K562 (cell line): ENCODE results near the gene SELENOO. TPM values are rescaled to one million over a fixed set of nuclear protein-coding genes. Genes with fewer than 3 reads are reported as not detected.

ENCODE experiments used
- ARID2 ChIP-seq: fragments of 450-650 bp; IDR thresholded peaks from 2 replicates; pipeline ENCODE4 v1.6.1; 2017; ENCODE audit warnings: antibody characterized with exemption, mild to moderate bottlenecking
- ATF7 ChIP-seq: fragments of 450-650 bp; IDR thresholded peaks from 2 replicates; pipeline ENCODE4 v1.7.1; 2014; ENCODE audit warnings: mild to moderate bottlenecking, moderate library complexity
- CBX5 ChIP-seq: IDR thresholded peaks from 2 replicates; pipeline ENCODE4 v1.6.1; 2014; ENCODE audit warnings: low read depth, borderline replicate concordance
- GABPA ChIP-seq: fragments of 200-800 bp; sonication (Bioruptor generic); conservative IDR thresholded peaks from 2 replicates; pipeline ENCODE4 v1.6.1; 2016; ENCODE audit warnings: low read depth, missing genetic modification characterization, missing compliant biosample characterization
- GABPB2 ChIP-seq: fragments of 250-450 bp; sonication (Bioruptor Pico); conservative IDR thresholded peaks from 2 replicates; pipeline ENCODE4 v1.5.1; 2021; ENCODE audit warnings: mild to moderate bottlenecking
- HCFC1 ChIP-seq: IDR thresholded peaks from 2 replicates; pipeline ENCODE4 v1.6.1; 2012; ENCODE audit warnings: low read depth, low read length, improper control_type of control experiment
- ILK ChIP-seq: fragments of 450-650 bp; IDR thresholded peaks from 2 replicates; pipeline ENCODE4 v1.6.1; 2016; ENCODE audit warnings: missing genetic modification characterization, low read depth, mild to moderate bottlenecking, missing compliant biosample characterization, moderate library complexity, borderline replicate concordance
- KHSRP ChIP-seq: fragments of 450-650 bp; IDR thresholded peaks from 2 replicates; pipeline ENCODE4 v1.6.1; 2017
- OTX1 ChIP-seq: fragments of 450-650 bp; formaldehyde crosslinking; IDR thresholded peaks from 2 replicates; pipeline ENCODE4 v1.4.0; 2022; ENCODE audit warnings: mild to moderate bottlenecking
- SMARCA4 ChIP-seq: fragments of 450-650 bp; IDR thresholded peaks from 2 replicates; pipeline ENCODE4 v1.6.1; 2016
- SMC3 ChIP-seq: conservative IDR thresholded peaks from 2 replicates; pipeline ENCODE4 v1.6.1; 2011; ENCODE audit warnings: low read depth, low read length, improper control_type of control experiment; ENCODE audit not compliant: insufficient read depth
- ZFPM2 ChIP-seq: fragments of 250-450 bp; sonication (Bioruptor Pico); IDR thresholded peaks from 2 replicates; pipeline ENCODE4 v1.5.1; 2022; ENCODE audit warnings: mild to moderate bottlenecking
- ZNF174 ChIP-seq: fragments of 250-450 bp; sonication (Bioruptor Pico); IDR thresholded peaks from 2 replicates; pipeline ENCODE4 v1.4.0; 2020; ENCODE audit warnings: mild to moderate bottlenecking
- ZNF431 ChIP-seq: sonication (generic); formaldehyde crosslinking; IDR thresholded peaks from 2 replicates; pipeline ENCODE4 v1.8.0; 2022; ENCODE audit warnings: mild to moderate bottlenecking, missing genetic modification reagents
- ZNF707 ChIP-seq: fragments of 250-450 bp; sonication (Bioruptor Pico); conservative IDR thresholded peaks from 2 replicates; pipeline ENCODE4 v1.8.0; 2022; ENCODE audit warnings: inconsistent platforms, mild to moderate bottlenecking, moderate library complexity
- ZZZ3 ChIP-seq: fragments of 450-650 bp; IDR thresholded peaks from 2 replicates; pipeline ENCODE4 v1.6.1; 2016; ENCODE audit warnings: antibody characterized with exemption, mild to moderate bottlenecking, moderate library complexity
- polyA plus RNA-seq, 8 experiments: library from polyadenylated mRNA; depleted of rRNA in 4 of 8; stranded (reverse) in 5 of 8; unstranded in 3 of 8; fragments of >200 nt; fragmentation: Nextera tagmentation in 2 of 8; fragmentation: Illumina TruSeq in 1 of 8; extraction: Ambion mirVana in 2 of 8; extraction: Trizol in 1 of 8; gene quantifications; 2 replicates each; pipeline versions ENCODE4 v1.2.1 to v1.2.3, GENCODE V29; 2011 to 2014; ENCODE audit warnings: inconsistent platforms in 1 of 8, missing spikeins in 1 of 8
- total RNA-seq, 7 experiments: library from RNA; depleted of rRNA in 6 of 7; stranded (reverse); fragments of >200 nt in 6 of 7; fragmentation: Illumina TruSeq in 2 of 7; extraction: Trizol in 2 of 7; gene quantifications; 2 replicates each; pipeline versions ENCODE4 v1.2.1 to v1.2.3, GENCODE V29; 2011 to 2021; ENCODE audit warnings: low replicate concordance in 1 of 7
- TF ChIP-seq, protein P1 (sequence below): fragments of 450-650 bp; IDR thresholded peaks from 2 replicates; pipeline ENCODE4 v1.6.1; 2018; ENCODE audit warnings: mild to moderate bottlenecking, low read depth; ENCODE audit not compliant: partially characterized antibody
- TF ChIP-seq, protein P2 (sequence below): fragments of 250-450 bp; sonication (Bioruptor Pico); IDR thresholded peaks from 2 replicates; pipeline ENCODE4 v1.8.0; 2022; ENCODE audit warnings: moderate library complexity, mild to moderate bottlenecking, inconsistent platforms
- TF ChIP-seq, protein P3 (sequence below): fragments of 200-800 bp; sonication (Bioruptor generic); IDR thresholded peaks from 2 replicates; pipeline ENCODE4 v1.6.1; 2016; ENCODE audit warnings: missing genetic modification characterization, missing compliant biosample characterization
- TF ChIP-seq, protein P4 (sequence below): fragments of 200-800 bp; sonication (Bioruptor generic); IDR thresholded peaks from 2 replicates; pipeline ENCODE4 v1.6.1; 2017; ENCODE audit warnings: missing genetic modification characterization, missing compliant biosample characterization

The SELENOO gene
- total and polyA plus RNA-seq, 9 of the 15 experiments (the other 6 are each of a cell fraction or from before 2014, with no cell fraction given), result 0.37 to 24.9 (median 8.3) TPM

DNA sequence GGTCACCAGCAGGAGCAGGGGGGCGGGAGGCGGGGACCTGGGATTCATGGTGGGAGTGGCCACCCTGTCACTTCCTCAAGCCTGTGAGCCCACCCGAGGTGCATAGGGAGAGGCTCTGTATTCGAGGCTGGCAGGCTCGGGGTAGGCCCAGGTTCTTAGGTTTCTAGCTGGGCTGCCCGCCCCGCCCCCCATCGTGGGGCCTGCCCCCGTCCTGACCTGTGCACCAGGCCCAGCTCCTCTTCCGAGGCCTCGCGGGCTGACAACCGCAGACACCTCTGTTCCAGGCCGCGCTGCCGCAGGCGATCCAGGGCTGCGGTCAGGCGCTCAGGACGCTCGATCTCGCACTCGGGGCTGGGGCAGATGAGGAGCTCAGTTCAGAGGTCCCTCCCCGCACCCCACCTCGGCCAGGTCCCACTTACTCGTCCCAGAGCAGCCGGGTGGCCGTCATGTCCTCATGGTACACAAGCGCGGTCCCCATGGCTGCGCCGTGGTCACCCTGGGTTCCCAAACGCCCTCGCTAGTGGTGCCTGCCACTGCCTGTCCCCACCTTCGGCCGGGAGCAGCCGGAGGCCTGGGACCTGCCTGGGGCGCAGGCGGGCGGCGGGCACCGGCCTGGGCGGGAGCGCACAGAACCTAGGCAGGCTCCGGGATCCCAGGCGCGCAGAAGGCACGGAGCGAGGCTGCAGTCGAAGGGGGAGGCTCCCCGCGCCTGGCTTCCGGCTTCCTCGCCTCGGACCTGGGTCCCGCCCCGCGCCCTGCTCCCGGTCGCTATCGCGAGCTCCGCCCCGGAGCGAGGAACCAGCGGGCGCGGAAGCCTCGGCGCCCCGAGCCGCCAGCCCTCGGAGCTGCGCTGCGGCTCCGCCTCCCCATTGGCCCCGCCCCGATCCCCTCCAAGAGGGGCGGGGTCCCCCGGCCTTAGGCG, 50.0 kb downstream of the SELENOO start, which contains the start of gene HDAC10 (continued):
- TF ChIP-seq GABPB2 (no peak), ZNF431 (CRISPR knock-in tag) (no peak), HCFC1 (peak; percentile 44), ZNF707 (no peak), ZZZ3 (no peak), SMC3 (no peak), ARID2 (no peak), ZFPM2 (CRISPR knock-in tag) (no peak), GABPA (tag) (peak; percentile 73), ILK (tag) (no peak), CBX5 (no peak), ATF7 (peak; percentile 29; the same call in 1 of the 2 replicates), OTX1 (CRISPR knock-in tag) (no peak), ZNF174 (CRISPR knock-in tag) (no peak), SMARCA4 (no peak), KHSRP (no peak)
- TF ChIP-seq, protein P1, sequence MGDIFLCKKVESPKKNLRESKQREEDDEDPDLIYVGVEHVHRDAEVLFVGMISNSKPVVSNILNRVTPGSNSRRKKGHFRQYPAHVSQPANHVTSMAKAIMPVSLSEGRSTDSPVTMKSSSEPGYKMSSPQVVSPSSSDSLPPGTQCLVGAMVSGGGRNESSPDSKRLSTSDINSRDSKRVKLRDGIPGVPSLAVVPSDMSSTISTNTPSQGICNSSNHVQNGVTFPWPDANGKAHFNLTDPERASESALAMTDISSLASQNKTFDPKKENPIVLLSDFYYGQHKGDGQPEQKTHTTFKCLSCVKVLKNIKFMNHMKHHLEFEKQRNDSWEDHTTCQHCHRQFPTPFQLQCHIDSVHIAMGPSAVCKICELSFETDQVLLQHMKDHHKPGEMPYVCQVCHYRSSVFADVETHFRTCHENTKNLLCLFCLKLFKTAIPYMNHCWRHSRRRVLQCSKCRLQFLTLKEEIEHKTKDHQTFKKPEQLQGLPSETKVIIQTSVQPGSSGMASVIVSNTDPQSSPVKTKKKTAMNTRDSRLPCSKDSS, result no peak
- TF ChIP-seq, protein P2, sequence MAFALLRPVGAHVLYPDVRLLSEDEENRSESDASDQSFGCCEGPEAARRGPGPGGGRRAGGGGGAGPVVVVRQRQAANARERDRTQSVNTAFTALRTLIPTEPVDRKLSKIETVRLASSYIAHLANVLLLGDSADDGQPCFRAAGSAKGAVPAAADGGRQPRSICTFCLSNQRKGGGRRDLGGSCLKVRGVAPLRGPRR (CRISPR knock-in tag), result no peak
- TF ChIP-seq, protein P3, sequence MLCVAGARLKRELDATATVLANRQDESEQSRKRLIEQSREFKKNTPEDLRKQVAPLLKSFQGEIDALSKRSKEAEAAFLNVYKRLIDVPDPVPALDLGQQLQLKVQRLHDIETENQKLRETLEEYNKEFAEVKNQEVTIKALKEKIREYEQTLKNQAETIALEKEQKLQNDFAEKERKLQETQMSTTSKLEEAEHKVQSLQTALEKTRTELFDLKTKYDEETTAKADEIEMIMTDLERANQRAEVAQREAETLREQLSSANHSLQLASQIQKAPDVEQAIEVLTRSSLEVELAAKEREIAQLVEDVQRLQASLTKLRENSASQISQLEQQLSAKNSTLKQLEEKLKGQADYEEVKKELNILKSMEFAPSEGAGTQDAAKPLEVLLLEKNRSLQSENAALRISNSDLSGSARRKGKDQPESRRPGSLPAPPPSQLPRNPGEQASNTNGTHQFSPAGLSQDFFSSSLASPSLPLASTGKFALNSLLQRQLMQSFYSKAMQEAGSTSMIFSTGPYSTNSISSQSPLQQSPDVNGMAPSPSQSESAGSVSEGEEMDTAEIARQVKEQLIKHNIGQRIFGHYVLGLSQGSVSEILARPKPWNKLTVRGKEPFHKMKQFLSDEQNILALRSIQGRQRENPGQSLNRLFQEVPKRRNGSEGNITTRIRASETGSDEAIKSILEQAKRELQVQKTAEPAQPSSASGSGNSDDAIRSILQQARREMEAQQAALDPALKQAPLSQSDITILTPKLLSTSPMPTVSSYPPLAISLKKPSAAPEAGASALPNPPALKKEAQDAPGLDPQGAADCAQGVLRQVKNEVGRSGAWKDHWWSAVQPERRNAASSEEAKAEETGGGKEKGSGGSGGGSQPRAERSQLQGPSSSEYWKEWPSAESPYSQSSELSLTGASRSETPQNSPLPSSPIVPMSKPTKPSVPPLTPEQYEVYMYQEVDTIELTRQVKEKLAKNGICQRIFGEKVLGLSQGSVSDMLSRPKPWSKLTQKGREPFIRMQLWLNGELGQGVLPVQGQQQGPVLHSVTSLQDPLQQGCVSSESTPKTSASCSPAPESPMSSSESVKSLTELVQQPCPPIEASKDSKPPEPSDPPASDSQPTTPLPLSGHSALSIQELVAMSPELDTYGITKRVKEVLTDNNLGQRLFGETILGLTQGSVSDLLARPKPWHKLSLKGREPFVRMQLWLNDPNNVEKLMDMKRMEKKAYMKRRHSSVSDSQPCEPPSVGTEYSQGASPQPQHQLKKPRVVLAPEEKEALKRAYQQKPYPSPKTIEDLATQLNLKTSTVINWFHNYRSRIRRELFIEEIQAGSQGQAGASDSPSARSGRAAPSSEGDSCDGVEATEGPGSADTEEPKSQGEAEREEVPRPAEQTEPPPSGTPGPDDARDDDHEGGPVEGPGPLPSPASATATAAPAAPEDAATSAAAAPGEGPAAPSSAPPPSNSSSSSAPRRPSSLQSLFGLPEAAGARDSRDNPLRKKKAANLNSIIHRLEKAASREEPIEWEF (CRISPR knock-in tag), result no peak
- TF ChIP-seq, protein P4, sequence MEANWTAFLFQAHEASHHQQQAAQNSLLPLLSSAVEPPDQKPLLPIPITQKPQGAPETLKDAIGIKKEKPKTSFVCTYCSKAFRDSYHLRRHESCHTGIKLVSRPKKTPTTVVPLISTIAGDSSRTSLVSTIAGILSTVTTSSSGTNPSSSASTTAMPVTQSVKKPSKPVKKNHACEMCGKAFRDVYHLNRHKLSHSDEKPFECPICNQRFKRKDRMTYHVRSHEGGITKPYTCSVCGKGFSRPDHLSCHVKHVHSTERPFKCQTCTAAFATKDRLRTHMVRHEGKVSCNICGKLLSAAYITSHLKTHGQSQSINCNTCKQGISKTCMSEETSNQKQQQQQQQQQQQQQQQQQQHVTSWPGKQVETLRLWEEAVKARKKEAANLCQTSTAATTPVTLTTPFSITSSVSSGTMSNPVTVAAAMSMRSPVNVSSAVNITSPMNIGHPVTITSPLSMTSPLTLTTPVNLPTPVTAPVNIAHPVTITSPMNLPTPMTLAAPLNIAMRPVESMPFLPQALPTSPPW (CRISPR knock-in tag), result peak; percentile 55
